Dermis blood vessel endothelial cell (primary cell): ENCODE data around the gene MAD2L1BP. TPM values are rescaled to one million over a fixed set of nuclear protein-coding genes. Genes with fewer than 3 reads are reported as not detected.
"Not testable (repeated sequence)": the region's sequence is repeated elsewhere in the genome, so short reads cannot be mapped to it uniquely, and the experiment has no call there.

Source experiments
- DNase-seq: peaks from one replicate; pipeline ENCODE4 v3.0.0; 2010
- total RNA-seq: library from RNA; depleted of rRNA; stranded (reverse); fragments of >200 nt; gene quantifications from 2 replicates; pipeline ENCODE4 v1.2.3, GENCODE V29; 2014

Gene MAD2L1BP, protein sequence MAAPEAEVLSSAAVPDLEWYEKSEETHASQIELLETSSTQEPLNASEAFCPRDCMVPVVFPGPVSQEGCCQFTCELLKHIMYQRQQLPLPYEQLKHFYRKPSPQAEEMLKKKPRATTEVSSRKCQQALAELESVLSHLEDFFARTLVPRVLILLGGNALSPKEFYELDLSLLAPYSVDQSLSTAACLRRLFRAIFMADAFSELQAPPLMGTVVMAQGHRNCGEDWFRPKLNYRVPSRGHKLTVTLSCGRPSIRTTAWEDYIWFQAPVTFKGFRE
- total RNA-seq = 38.5 and 51.9 TPM in 2 replicates

DNA sequence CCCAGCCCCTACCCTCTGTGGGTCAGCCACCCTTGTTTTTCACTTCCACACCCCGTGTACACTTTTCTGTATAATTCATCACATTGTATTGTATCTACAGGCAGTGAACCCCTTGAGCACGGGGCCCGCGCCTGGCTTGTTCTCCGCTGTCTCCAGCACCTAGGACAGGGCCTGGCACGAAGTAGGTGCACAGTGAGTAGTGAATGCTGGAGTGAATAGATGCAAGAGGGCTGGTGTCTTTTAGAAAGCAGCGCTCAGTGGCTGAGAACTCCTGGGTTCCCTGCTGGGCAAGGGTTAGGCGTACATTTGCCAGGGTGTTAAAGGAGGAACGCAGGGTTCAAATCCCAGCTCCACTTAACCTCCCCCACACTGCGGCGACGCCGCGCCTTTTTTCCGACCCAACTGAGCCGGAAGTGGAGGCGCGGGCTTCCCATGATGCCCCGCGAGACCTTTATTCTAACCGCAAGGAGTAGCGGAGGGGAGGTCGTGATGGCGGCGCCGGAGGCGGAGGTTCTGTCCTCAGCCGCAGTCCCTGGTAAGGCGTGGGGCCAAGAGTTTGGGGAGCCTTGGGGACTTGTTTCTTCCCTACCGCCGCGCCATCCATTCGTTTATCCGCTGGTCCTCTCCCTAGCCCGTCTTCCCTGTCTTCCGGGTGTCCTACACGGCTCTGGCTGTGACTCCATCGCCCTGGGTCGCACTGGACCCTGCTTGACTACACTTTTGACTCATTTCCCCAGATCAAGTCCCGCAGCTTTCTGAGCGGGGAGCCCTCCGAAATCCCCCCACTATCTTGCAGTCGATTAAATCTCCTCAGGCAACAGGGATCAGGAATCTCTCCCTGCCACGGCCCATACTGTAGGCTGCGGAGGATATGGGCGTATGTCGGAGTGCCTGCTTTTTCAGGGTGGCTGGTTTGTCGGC is at the start of gene MAD2L1BP:
Gene MAD2L1BP, plus strand, starts transcription at position 454 of the 921 bp plus-strand sequence. Its CDS starts 36 bp downstream, at position 490.
- DNase-seq = peak; percentile 79

DNA sequence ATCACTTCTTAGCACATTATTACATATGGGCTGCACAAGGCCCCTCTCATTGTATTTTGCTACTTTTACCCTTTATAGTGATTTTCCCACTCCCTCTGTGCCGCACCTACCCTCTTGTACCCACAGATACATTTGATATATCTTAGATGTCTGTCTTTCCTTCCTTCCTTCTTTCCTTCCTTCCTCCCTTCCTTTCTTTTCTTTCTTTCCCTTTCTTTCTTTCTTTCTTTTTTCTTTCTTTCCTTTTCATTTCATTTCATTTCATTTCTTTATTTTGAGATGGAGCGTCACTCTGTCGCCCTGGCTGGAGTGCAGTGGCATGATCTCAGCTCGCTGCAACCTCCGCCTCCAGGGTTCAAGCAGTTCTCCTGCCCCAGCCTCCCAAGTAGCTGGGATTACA is 47.4 kb upstream of the MAD2L1BP start:
- DNase-seq = no peak

DNA sequence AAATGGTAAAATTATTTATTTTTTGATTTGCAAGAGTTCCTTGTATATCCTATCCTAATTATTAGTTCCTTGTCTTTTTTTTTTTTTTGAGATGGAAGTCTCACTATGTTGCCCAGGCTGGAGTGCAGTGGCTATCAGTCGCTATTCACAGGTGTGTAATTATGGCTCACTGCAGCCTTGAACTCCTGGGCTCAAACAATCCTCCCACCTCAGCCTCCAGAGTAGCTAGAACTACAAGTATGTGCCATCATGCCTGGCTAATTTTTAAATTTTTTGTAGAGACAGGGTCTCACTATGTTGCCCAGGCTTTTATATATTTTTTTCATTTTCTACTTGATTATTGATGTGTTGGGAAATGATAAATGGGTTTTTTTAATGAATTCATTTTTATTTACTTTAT is 46.1 kb upstream of the MAD2L1BP start:
- DNase-seq = not testable (repeated sequence)

DNA sequence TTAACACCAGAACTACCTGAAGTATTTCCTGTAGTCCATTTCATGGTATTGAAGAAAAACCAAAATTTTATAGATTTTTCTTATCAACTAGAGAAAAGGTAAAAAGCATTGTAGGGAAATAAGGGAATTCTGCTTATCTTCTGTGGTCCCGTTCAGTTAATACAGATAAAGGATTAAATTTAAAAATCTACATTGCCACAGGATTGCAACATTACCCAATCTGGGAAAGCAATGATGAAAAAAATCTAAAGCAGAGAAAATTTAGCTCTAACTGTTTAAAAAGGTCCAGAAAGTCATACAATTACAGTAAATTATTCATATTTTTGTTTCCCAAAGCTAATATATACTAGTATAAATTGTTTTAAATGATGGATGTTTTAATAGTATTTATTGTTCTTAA is 41.7 kb upstream of the MAD2L1BP start:
- no peak for DNase-seq

DNA sequence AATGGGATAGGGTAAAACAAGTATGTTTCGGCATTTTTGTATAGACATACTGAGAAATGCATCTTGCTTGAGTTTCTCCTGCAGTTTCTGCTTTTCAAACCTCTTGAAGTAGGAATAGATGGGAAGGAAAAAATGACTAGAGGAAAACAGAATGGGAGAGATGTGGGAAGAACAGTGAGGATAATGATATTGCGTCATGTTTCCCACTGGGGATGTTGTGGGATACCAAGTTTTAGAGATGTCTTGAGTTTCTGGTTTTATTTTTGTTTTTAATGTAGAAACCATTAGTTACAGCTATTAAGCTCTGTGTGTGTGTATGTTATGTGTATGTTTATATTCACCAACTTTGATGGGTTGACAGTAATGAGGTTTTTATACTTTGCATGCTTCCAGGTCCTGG is 35.0 kb upstream of the MAD2L1BP start:
- DNase-seq = no peak

DNA sequence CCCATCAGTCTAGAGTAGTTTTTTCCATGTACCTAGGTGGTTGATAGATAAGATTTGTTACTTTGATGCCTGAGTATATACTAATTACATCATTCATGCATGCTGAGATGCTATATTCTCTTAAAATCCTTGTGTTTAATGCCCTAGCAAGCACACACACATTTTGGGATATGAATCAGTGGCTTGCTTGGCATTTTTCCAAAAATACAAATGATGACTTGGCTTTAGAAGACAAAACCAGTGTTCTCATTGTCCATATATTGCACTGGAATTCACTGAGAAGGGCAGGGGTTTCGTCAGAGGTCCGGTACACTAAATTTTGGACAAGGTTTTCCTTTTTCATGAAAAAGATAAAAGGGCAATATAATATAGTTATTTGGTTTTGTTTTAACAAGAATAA is 31.5 kb upstream of the MAD2L1BP start:
- DNase-seq = peak; percentile 83

DNA sequence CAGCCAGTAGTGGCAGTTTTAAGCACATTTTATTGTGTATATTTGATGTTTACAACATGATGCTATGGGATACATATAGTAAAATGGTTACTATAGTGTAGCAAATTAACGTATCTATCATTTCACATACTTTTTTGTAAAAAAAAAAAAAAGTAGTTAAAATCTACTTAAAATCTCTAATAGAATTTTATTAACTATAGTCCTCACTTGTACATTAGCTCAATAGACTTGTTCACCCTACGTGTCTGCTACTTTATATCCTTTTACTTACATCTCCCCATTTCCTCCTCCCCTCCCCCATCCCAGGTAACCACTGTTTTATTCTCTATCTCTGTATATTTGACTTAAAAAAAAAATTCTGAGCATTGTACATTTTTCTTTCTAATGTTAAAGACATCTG is 29.6 kb upstream of the MAD2L1BP start:
- DNase-seq = no peak

DNA sequence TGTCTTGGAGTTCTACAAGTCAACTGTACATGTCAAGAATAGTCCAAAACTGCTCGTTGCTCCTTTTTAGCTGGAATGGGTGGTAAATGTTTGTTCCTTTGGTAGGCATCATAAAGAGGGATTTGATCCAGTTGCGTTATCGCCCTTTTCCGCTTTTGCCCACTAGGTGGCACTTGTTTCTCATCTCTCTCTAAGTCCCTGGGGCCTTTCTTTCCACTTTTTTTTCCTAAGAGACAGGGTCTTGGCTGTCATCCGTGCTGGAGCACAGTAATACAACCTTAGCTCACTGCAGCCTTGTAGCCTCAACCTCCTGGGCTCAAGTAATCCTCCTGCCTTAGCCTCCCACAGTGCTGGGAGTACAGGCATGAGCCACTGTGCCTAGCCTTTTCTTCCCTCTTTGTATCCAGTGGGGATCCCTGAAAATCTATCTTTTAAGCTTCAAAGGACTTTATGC is 27.3 kb upstream of the MAD2L1BP start:
- DNase-seq = peak; percentile 92

DNA sequence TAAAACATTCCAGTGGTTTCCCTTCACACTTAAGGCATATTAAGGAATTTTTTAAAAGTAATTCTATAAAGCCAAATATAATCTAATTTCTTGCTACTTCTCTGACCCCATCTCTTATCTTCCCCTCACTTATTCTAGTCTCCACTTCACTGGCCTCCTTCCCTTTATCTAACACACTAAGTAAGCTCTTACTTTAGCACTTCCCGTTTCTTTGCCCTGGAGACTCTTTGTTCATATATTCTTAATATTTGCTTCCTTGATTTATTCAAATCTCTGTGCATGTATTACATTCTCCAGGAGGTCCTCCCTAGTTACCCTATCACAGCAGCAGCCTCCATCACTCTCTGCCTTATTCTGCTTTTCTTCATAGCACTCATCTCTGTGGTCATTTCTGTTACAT is 26.8 kb upstream of the MAD2L1BP start:
- no peak for DNase-seq

DNA sequence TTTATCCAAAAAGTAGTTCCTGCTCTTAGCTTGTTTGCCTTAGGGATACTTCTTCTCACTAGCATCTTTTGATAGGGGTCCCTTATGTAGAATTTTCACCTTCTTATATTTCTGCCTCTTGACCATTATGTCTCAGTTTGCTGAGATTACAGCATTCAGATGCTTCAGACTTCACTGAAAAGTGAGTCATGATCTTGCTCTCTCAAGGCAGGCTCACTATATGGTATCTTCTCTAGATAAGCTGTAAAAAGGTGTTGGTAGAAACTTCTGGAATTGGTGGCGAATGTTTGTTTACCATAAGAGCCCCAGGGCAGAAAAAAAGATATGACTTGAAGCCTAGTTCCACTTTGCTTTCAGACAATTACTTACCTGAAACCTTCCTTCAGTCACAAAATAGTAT is 26.2 kb upstream of the MAD2L1BP start:
- DNase-seq = no peak

DNA sequence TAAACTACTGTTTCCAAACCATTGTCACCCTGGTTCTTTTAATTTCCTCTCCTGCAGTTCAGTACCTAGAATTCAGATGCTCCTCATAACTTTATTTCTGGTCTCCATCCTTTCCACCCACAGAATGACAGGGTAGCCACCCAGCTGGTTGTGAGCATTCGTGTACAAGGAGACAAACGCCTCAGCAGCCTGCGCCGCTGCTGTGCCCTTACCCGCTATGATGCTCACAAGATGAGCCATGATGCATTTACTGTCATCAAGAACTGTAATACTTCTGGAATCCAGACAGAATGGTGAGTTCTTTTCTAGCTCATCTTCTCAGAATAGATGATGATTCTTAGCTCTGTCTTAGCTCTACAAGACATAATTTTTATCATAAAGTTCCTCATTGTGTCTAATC is 25.2 kb upstream of the MAD2L1BP start:
- DNase-seq = no peak

DNA sequence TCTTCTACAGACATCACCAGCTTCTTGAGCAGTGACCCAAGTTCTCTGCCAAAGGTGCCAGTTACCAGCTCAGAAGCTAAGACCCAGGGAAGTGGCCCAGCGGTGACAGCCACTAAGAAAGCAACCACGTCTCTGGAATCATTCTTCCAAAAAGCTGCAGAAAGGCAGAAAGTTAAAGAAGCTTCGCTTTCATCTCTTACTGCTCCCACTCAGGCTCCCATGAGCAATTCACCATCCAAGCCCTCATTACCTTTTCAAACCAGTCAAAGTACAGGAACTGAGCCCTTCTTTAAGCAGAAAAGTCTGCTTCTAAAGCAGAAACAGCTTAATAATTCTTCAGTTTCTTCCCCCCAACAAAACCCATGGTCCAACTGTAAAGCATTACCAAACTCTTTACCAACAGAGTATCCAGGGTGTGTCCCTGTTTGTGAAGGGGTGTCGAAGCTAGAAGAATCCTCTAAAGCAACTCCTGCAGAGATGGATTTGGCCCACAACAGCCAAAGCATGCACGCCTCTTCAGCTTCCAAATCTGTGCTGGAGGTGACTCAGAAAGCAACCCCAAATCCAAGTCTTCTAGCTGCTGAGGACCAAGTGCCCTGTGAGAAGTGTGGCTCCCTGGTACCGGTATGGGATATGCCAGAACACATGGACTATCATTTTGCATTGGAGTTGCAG is 21.8 kb upstream of the MAD2L1BP start:
- no peak for DNase-seq

DNA sequence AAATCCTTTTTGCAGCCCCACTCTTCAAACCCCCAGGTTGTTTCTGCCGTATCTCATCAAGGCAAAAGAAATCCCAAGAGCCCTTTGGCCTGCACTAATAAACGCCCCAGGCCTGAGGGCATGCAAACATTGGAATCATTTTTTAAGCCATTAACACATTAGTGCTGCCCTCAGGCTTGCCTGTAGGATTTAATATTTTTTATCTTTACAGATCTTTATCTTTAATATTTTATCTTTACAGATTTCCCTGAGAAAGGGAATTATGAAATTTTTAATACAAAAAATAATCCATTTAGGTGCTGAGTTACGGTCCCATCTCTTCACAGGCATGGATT is 21.3 kb upstream of the MAD2L1BP start:
- no peak for DNase-seq

DNA sequence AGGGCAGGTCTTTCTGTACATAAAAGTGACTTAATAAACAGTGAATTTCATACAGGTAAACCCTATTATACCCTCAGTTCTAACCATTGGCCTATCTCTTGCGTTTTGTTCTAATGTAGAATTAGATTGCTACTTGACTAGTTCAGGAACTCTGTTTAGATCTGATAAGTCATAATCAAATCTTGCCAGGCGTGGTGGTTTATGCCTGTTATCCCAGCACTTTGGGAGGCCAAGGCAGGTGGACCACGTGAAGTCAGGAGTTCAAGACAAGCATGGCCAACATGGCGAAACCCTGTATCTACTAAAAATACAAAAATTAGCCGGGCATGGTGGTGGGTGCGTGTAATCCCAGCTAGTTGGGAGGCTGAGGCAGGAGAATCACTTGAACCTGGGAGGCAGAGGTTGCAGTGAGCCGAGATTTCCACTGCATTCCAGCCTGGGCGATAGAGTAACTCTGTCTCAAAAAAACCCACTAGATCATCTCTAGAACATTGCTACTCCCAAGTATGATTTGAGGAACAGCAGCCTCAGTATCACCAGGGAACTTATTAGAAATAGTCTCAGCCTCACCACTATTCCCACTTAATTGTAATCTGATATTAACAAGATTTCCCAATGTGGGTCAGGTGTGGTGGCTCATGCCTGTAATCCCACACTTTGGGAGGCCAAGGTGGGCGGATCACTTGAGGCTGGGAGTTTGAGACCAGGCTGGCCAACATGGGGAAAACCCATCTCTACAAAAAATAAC is 18.7 kb upstream of the MAD2L1BP start:
- no peak for DNase-seq

DNA sequence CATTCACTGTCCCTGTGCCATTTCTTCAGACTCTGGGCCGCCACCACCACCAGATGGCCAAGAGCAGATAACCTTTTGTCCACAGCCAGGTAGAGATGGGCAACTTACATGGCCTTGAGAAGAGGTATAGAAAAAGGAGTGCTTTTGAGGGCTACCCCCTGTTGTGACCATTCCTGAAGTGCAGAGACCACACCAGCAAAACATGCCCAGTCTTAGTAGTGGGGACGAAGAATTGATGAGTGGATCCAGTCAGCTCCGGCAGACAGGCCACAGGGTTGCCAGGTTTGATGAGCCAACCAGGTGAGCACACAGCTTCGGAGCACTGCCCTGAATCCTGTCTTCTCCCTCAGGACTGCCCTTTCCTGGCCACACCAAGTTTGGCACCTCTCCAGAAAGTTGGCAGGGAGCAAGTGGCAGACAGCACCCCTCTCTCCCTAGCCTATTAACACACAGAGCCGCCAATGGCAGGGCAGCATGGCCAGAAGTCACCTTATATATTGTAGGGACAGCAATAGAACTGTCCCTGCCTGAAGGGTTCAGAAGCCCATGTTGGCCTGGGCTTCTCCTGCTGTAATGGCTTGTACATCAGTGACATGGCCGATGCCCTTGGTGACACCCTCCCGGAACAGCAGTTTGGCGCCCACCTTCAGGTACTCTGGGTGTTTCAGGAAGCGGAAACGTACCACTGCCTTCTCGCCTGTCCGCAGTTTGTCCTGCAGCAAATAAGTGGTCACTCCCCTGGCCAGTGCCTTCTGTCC is 14.4 kb upstream of the MAD2L1BP start:
- DNase-seq = no peak

DNA sequence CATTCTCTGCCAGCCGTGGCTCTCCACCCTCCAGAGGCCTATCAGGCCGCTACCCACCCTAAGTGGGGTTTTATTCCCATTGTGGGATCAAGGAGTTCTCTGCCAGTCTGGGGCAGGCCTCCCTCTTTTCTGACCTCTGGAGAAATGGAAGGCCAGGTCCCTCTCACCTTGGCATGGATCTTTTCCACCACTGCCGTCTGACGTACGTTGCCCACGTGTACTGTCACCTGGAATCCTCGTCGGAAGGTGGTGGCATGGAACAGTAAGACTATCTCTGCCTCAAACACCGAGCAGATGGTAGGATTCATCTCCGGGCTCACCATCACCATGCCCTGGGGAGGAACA is 13.8 kb upstream of the MAD2L1BP start:
- no peak for DNase-seq

DNA sequence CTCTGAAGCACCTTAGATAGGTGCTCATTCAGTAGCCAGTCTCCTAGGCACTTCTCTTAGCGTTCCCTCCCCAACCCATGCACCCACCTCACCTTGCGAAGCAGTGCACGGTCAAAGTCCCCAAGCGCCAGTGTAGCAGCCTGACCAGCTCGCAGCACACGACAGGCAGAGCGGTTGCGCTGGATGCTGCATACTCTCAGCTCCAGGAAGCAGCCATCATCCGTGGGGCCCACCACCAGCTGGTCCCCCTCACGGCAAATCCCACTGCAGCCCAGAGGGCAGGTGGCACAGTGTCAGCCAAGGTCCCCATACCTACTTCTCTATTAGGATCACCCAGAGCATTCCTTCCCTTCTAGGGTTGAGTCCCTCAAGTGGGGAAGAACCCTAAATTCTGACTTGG is 13.1 kb upstream of the MAD2L1BP start:
- DNase-seq = no peak

DNA sequence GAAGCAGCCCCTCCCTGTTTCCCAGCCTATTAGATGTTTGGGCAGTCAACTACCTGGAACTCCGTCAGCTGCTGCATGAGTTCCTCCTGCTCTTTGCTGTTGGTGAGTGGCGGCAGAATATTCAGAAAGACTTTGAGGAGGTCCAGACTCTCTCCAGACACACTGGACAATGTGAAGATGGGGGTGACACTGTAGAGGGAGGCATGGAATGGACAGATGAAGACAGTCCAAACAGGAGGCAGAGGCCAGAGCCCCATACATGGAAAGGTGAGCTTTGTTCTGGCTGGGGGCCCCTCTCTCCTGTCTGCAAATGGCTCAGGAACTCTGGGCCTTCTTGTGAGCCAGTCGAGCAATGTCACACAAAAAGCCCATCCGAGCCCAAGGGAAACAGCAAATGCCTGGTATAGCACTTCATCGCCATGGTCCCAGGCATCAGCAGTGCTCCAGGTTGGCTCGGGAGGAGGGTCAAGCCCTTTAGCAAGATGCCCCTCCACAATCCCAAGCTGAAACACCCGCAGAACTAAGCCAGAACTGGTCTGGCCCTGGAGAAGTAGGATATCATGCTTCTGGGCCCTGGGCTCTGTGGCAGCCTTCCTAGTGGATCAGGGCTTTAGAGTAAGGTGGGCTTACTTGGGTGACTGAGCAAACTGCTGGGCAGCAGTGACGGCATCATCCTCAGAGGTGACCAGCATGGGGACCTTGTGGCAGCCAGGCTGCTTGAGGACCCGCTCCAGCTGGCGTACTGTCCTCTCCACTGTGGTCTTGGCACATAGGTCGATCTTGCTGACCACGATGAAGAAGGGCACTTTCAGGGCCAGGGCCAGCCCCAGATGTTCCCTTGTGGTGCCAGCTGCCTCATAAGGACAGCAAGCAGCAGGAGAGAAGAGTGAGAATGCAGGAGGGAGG is 11.5 kb upstream of the MAD2L1BP start:
- no peak for DNase-seq

DNA sequence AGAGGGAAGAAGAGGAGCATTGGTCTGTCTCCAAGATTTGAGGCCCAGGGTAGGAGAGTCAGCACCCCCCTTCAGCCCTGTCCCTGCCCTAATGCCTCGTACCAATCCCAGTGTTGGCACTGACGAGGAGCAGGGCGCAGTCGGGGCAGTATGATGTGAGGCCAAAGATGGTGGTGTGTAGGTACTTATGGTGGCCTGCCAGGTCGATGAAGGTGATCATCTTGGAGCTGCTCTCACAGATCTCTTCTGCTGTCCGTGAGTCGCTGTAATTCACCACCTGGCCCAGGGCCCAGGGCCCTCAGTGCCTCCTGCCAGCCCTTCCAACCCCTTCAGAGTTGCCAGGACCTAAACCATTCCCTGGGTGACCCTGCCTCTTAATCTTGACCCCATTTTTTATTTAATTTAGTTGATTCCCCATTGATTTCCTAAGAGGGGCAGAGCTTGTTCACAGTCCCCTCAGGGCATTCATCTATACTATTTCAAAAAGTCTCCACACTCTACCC is 10.8 kb upstream of the MAD2L1BP start:
- no peak for DNase-seq

DNA sequence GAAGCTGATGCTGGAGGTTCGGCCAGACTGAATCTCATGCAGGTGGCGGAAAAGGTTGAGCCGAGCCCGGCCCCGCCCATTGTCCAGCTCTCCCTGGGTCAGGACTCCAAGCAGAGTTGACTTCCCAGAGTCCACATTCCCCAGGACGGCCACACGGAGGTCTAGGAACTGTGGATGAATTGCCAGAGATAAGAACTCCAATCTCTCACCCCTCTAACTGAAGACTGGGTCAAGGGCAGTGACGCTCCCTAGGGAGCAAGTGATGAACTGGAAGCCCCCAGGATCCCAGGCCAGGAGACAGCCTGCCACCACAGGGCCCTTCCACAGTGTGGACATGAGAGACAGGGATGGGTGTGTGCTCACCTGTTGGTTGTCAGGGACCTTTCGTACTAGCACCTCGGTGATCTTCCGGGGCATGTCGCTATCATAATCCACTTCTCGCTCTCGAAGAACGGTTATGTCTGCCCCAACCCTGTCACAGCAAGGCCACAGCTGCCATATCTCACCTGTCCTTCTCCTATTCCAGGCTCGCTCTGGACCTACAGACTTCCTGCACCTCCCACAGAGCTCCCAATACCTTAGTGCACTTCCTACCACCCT is 10.1 kb upstream of the MAD2L1BP start:
- no peak for DNase-seq
